HEK293 (cell line): Measurements from ENCODE around the gene SP5.

ENCODE experiments used
- GFI1B ChIP-seq: fragments of 450-650 bp; formaldehyde crosslinking; IDR thresholded peaks from 2 replicates; pipeline ENCODE4 v1.5.1; 2016; ENCODE audit warnings: missing biosample characterization, missing genetic modification characterization
- IKZF3 ChIP-seq: fragments of 450-650 bp; IDR thresholded peaks from 2 replicates; pipeline ENCODE4 v1.5.0; 2018; ENCODE audit warnings: missing biosample characterization, mild to moderate bottlenecking, missing genetic modification characterization, moderate library complexity
- KLF1 ChIP-seq: fragments of 450-650 bp; formaldehyde crosslinking; IDR thresholded peaks from 2 replicates; pipeline ENCODE4 v1.5.1; 2016; ENCODE audit warnings: missing biosample characterization, missing genetic modification characterization
- KLF17 ChIP-seq: fragments of 450-650 bp; formaldehyde crosslinking; IDR thresholded peaks from 2 replicates; pipeline ENCODE4 v1.5.1; 2016; ENCODE audit warnings: missing biosample characterization, missing genetic modification characterization
- RBAK ChIP-seq: fragments of 450-650 bp; formaldehyde crosslinking; IDR thresholded peaks from 2 replicates; pipeline ENCODE4 v1.5.1; 2016; ENCODE audit warnings: missing biosample characterization, missing genetic modification characterization
- SETDB1 ChIP-seq: IDR thresholded peaks from one replicate; pipeline ENCODE4 v1.6.1; 2017; ENCODE audit warnings: mild to moderate bottlenecking, low read length, moderate library complexity, mixed read lengths; ENCODE audit not compliant: insufficient read length
- SP7 ChIP-seq: fragments of 450-650 bp; formaldehyde crosslinking; IDR thresholded peaks from 2 replicates; pipeline ENCODE4 v1.5.1; 2016; ENCODE audit warnings: missing biosample characterization, missing genetic modification characterization
- ZBTB1 ChIP-seq: fragments of 450-650 bp; formaldehyde crosslinking; IDR thresholded peaks from 2 replicates; pipeline ENCODE4 v1.5.1; 2016; ENCODE audit warnings: missing biosample characterization, missing genetic modification characterization
- ZBTB20 ChIP-seq: fragments of 450-650 bp; formaldehyde crosslinking; IDR thresholded peaks from 2 replicates; pipeline ENCODE4 v1.5.1; 2016; ENCODE audit warnings: missing biosample characterization, missing genetic modification characterization
- ZBTB21 ChIP-seq: fragments of 450-650 bp; formaldehyde crosslinking; IDR thresholded peaks from 2 replicates; pipeline ENCODE4 v1.5.1; 2017; ENCODE audit warnings: missing biosample characterization, missing genetic modification characterization
- ZBTB26 ChIP-seq: fragments of 450-650 bp; formaldehyde crosslinking; optimal IDR thresholded peaks from 2 replicates; pipeline ENCODE3; 2016; ENCODE audit warnings: missing biosample characterization, mild to moderate bottlenecking, missing genetic modification characterization
- ZIC2 ChIP-seq: fragments of 450-650 bp; formaldehyde crosslinking; IDR thresholded peaks from 2 replicates; pipeline ENCODE4 v1.5.1; 2016; ENCODE audit warnings: missing biosample characterization, missing genetic modification characterization
- ZNF10 ChIP-seq: fragments of 450-650 bp; formaldehyde crosslinking; IDR thresholded peaks from 2 replicates; pipeline ENCODE4 v1.5.1; 2017; ENCODE audit warnings: missing biosample characterization, missing genetic modification characterization
- ZNF16 ChIP-seq: fragments of 450-650 bp; formaldehyde crosslinking; IDR thresholded peaks from 2 replicates; pipeline ENCODE4 v1.5.1; 2016; ENCODE audit warnings: low read depth, missing biosample characterization, missing genetic modification characterization
- ZNF18 ChIP-seq: fragments of 450-650 bp; formaldehyde crosslinking; IDR thresholded peaks from 2 replicates; pipeline ENCODE4 v1.5.1; 2016; ENCODE audit warnings: missing biosample characterization, missing genetic modification characterization
- ZNF335 ChIP-seq: fragments of 450-650 bp; formaldehyde crosslinking; conservative IDR thresholded peaks from 2 replicates; pipeline ENCODE4 v1.5.1; 2016; ENCODE audit warnings: missing biosample characterization, missing genetic modification characterization
- ZNF37A ChIP-seq: fragments of 450-650 bp; IDR thresholded peaks from 2 replicates; pipeline ENCODE4 v1.5.1; 2018; ENCODE audit warnings: missing biosample characterization, missing genetic modification characterization
- ZNF416 ChIP-seq: fragments of 450-650 bp; formaldehyde crosslinking; IDR thresholded peaks from 2 replicates; pipeline ENCODE4 v1.5.1; 2016; ENCODE audit warnings: missing biosample characterization, missing genetic modification characterization
- ZNF501 ChIP-seq: fragments of 450-650 bp; formaldehyde crosslinking; IDR thresholded peaks from 2 replicates; pipeline ENCODE4 v1.5.1; 2016; ENCODE audit warnings: missing biosample characterization, missing genetic modification characterization
- ZNF544 ChIP-seq: fragments of 450-650 bp; formaldehyde crosslinking; IDR thresholded peaks from 2 replicates; pipeline ENCODE4 v1.5.0; 2017; ENCODE audit warnings: missing biosample characterization, missing genetic modification characterization
- ZNF626 ChIP-seq: fragments of 450-650 bp; sonication (Bioruptor Pico); formaldehyde crosslinking; IDR thresholded peaks from 2 replicates; pipeline ENCODE4 v1.5.1; 2018; ENCODE audit warnings: missing biosample characterization, missing genetic modification characterization, inconsistent platforms
- ZNF645 ChIP-seq: fragments of 450-650 bp; formaldehyde crosslinking; IDR thresholded peaks from 2 replicates; pipeline ENCODE4; 2016; ENCODE audit warnings: missing biosample characterization, missing genetic modification characterization
- ZNF707 ChIP-seq: fragments of 450-650 bp; formaldehyde crosslinking; IDR thresholded peaks from 2 replicates; pipeline ENCODE4 v1.5.1; 2016; ENCODE audit warnings: missing biosample characterization, missing genetic modification characterization
- ZSCAN23 ChIP-seq: fragments of 450-650 bp; formaldehyde crosslinking; IDR thresholded peaks from 2 replicates; pipeline ENCODE4 v1.5.1; 2016; ENCODE audit warnings: missing biosample characterization, missing genetic modification characterization
- TF ChIP-seq, protein P1 (sequence below): fragments of 450-650 bp; formaldehyde crosslinking; IDR thresholded peaks from 2 replicates; pipeline ENCODE4 v1.5.0; 2017; ENCODE audit warnings: missing biosample characterization, missing genetic modification characterization, borderline replicate concordance
- TF ChIP-seq, protein P2 (sequence below): fragments of 450-650 bp; formaldehyde crosslinking; IDR thresholded peaks from 2 replicates; pipeline ENCODE4 v1.5.1; 2016; ENCODE audit warnings: missing biosample characterization, missing genetic modification characterization, low read depth
- TF ChIP-seq, protein P3 (sequence below): fragments of 450-650 bp; formaldehyde crosslinking; IDR thresholded peaks from 2 replicates; pipeline ENCODE4 v1.5.1; 2016; ENCODE audit warnings: missing biosample characterization, missing genetic modification characterization, borderline replicate concordance

SP5 gene

GRCh38 chr2:170714381-170715061 is 616 bp upstream of the SP5 start (continued):
- TF ChIP-seq ZNF16 (tag by site-specific recombination) (no peak), ZBTB1 (tag by site-specific recombination) (no peak), KLF17 (tag by site-specific recombination) (0 out of 2 replicates have a peak, but pooled peaks have one; percentile 28), ZNF707 (no peak), SETDB1 (no peak), ZBTB26 (tag by site-specific recombination) (peak; percentile 65), ZBTB20 (tag by site-specific recombination) (no peak), ZNF501 (0 out of 2 replicates have a peak, but pooled peaks have one; percentile 20), ZNF544 (no peak), RBAK (tag by site-specific recombination) (no peak), ZNF416 (tag by site-specific recombination) (no peak), ZNF37A (tag by site-specific recombination) (no peak), KLF1 (tag by site-specific recombination) (peak; percentile 49), ZNF626 (tag by site-specific recombination) (no peak), ZNF645 (tag by site-specific recombination) (no peak), IKZF3 (tag by site-specific recombination) (no peak), ZBTB21 (tag by site-specific recombination) (no peak), SP7 (tag by site-specific recombination) (peak; percentile 45; the same call in 1 of the 2 replicates), ZIC2 (tag by site-specific recombination) (peak; percentile 63), ZNF335 (tag by site-specific recombination) (peak; percentile 94), ZNF18 (tag by site-specific recombination) (no peak), ZSCAN23 (tag by site-specific recombination) (no peak), ZNF10 (tag by site-specific recombination) (no peak), GFI1B (tag by site-specific recombination) (no peak)
- TF ChIP-seq, protein P1, sequence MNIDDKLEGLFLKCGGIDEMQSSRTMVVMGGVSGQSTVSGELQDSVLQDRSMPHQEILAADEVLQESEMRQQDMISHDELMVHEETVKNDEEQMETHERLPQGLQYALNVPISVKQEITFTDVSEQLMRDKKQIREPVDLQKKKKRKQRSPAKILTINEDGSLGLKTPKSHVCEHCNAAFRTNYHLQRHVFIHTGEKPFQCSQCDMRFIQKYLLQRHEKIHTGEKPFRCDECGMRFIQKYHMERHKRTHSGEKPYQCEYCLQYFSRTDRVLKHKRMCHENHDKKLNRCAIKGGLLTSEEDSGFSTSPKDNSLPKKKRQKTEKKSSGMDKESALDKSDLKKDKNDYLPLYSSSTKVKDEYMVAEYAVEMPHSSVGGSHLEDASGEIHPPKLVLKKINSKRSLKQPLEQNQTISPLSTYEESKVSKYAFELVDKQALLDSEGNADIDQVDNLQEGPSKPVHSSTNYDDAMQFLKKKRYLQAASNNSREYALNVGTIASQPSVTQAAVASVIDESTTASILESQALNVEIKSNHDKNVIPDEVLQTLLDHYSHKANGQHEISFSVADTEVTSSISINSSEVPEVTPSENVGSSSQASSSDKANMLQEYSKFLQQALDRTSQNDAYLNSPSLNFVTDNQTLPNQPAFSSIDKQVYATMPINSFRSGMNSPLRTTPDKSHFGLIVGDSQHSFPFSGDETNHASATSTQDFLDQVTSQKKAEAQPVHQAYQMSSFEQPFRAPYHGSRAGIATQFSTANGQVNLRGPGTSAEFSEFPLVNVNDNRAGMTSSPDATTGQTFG (tag by site-specific recombination), result no peak
- TF ChIP-seq, protein P2, sequence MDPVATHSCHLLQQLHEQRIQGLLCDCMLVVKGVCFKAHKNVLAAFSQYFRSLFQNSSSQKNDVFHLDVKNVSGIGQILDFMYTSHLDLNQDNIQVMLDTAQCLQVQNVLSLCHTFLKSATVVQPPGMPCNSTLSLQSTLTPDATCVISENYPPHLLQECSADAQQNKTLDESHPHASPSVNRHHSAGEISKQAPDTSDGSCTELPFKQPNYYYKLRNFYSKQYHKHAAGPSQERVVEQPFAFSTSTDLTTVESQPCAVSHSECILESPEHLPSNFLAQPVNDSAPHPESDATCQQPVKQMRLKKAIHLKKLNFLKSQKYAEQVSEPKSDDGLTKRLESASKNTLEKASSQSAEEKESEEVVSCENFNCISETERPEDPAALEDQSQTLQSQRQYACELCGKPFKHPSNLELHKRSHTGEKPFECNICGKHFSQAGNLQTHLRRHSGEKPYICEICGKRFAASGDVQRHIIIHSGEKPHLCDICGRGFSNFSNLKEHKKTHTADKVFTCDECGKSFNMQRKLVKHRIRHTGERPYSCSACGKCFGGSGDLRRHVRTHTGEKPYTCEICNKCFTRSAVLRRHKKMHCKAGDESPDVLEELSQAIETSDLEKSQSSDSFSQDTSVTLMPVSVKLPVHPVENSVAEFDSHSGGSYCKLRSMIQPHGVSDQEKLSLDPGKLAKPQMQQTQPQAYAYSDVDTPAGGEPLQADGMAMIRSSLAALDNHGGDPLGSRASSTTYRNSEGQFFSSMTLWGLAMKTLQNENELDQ (tag by site-specific recombination), result no peak
- TF ChIP-seq, protein P3, sequence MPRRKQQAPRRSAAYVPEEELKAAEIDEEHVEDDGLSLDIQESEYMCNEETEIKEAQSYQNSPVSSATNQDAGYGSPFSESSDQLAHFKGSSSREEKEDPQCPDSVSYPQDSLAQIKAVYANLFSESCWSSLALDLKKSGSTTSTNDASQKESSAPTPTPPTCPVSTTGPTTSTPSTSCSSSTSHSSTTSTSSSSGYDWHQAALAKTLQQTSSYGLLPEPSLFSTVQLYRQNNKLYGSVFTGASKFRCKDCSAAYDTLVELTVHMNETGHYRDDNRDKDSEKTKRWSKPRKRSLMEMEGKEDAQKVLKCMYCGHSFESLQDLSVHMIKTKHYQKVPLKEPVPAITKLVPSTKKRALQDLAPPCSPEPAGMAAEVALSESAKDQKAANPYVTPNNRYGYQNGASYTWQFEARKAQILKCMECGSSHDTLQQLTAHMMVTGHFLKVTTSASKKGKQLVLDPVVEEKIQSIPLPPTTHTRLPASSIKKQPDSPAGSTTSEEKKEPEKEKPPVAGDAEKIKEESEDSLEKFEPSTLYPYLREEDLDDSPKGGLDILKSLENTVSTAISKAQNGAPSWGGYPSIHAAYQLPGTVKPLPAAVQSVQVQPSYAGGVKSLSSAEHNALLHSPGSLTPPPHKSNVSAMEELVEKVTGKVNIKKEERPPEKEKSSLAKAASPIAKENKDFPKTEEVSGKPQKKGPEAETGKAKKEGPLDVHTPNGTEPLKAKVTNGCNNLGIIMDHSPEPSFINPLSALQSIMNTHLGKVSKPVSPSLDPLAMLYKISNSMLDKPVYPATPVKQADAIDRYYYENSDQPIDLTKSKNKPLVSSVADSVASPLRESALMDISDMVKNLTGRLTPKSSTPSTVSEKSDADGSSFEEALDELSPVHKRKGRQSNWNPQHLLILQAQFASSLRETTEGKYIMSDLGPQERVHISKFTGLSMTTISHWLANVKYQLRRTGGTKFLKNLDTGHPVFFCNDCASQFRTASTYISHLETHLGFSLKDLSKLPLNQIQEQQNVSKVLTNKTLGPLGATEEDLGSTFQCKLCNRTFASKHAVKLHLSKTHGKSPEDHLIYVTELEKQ (tag by site-specific recombination), result no peak
